ENCODE data around the gene RAB3IL1. TPM values are rescaled to one million over a fixed set of nuclear protein-coding genes. Genes with fewer than 3 reads are reported as not detected.
A peak's percentile ranks its signal among the peaks of the same experiment; 100 is the strongest.

RAB3IL1 gene
- total RNA-seq, 3 donors from 2014 or later: 11.7 to 27.9 (median 22.6) TPM

- H3K4me1 ChIP-seq: peaks cover 11 to 16% of the 10 kb centered on the region in 2 donors
- no peak overlapping the region for H3K27ac ChIP-seq
- TF ChIP-seq POLR2AphosphoS5 (IDR thresholded peaks at IDR 0.05) (no peak), POLR2A (IDR thresholded peaks at IDR 0.05) (no peak), CTCF (IDR thresholded peaks at IDR 0.05) (no peak)
- H3K4me3 ChIP-seq: no peak overlapping the region
- no peaks in the 10 kb centered on the region for H3K9me3 ChIP-seq
- DNase-seq (ENCODE audit: low spot score in 2 of 2): no peak
- intact Hi-C loops (cut with DNase I; ENCODE audit: low total_unique reads): no loop called here
- no peaks in the 10 kb centered on the region for H3K27me3 ChIP-seq
- no peaks in the 10 kb centered on the region for H3K36me3 ChIP-seq
These were observed 8.9 kb upstream of the RAB3IL1 start for GRCh38 chr11:61926235-61926634.

DNA sequence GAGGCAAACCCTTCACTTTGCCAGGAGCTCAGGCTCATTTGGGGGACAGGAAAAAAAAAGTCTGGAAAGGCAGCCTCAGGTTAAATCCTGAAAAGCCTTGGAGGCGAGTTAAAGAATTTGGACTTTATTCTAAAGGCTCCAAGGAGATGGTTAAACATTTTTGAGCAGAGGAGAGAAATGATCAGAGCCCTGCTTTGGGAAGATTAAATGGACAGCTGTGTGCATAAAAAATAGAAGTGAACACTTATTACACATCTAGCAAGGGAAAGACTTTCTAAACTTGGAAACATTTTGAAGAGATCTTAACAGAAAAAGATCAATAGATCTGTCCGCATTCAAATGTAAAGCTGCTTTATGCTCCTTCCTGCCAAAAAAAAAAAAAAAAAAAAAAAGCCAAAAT is 8.4 kb upstream of the RAB3IL1 start:
- Histone ChIP-seq H3K27me3 (no peaks in the 10 kb centered on the region), H3K27ac (no peak overlapping the region), H3K4me1 (peaks cover 11 to 16% of the 10 kb centered on the region in 2 donors), H3K9me3 (no peaks in the 10 kb centered on the region), H3K36me3 (no peaks in the 10 kb centered on the region), H3K4me3 (no peak overlapping the region)
- intact Hi-C loops (cut with DNase I; ENCODE audit: low total_unique reads): no loop called here
- TF ChIP-seq CTCF (IDR thresholded peaks at IDR 0.05): no peak
- TF ChIP-seq POLR2AphosphoS5 (IDR thresholded peaks at IDR 0.05): no peak
- TF ChIP-seq POLR2A (IDR thresholded peaks at IDR 0.05): no peak
- DNase-seq (ENCODE audit: low spot score in 2 of 2): no peak

DNA sequence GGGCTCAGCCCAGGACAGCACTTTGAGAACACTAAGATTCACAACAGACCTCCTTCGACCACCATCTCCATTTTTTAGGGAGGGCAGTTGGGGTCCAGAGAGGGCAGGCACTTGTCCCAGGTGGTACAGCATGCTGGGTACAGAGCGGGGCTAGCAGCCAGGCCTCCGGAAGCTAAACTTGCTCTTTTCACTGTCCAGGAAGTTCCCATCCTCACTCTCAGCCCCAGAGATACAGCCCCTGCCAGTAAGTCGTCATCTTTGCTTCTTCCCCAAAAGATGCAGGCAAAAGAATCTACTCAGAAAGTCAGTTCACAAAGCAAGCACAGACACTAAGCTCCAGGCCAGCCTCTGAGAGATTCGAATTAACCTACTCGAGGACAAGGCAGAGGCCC is 6.7 kb upstream of the RAB3IL1 start:
- H3K27me3 ChIP-seq: no peaks in the 10 kb centered on the region
- intact Hi-C loops (cut with DNase I; ENCODE audit: low total_unique reads): no loop called here
- peak in 1 of 2 donors; percentile 16 for DNase-seq (ENCODE audit: low spot score in 2 of 2)
- no peak for TF ChIP-seq CTCF (IDR thresholded peaks at IDR 0.05)
- no peak for TF ChIP-seq POLR2A (IDR thresholded peaks at IDR 0.05)
- no peak for TF ChIP-seq POLR2AphosphoS5 (IDR thresholded peaks at IDR 0.05)
- H3K4me1 ChIP-seq: peaks cover 11 to 20% of the 10 kb centered on the region in 2 donors
- no peaks in the 10 kb centered on the region for H3K36me3 ChIP-seq
- no peaks in the 10 kb centered on the region for H3K9me3 ChIP-seq
- H3K27ac ChIP-seq: peak overlapping the region; percentile 86 to 98
- peak overlapping the region in 1 of 3 donors; percentile 25 for H3K4me3 ChIP-seq

GRCh38 chr11:61923166-61924063 is 6.0 kb upstream of the RAB3IL1 start:
- peak in 1 of 2 donors; percentile 77 for DNase-seq (ENCODE audit: low spot score in 2 of 2)
- TF ChIP-seq CTCF (IDR thresholded peaks at IDR 0.05) (no peak), POLR2AphosphoS5 (IDR thresholded peaks at IDR 0.05) (peak in 2 of 3 donors; percentile 33 to 42)
- H3K27me3 ChIP-seq: no peaks in the 10 kb centered on the region
- peak overlapping the region; percentile 86 to 98 for H3K27ac ChIP-seq
- no peaks in the 10 kb centered on the region for H3K36me3 ChIP-seq
- intact Hi-C loops (cut with DNase I; ENCODE audit: low total_unique reads): no loop called here
- H3K4me3 ChIP-seq: peak overlapping the region in 1 of 3 donors; percentile 25
- no peaks in the 10 kb centered on the region for H3K9me3 ChIP-seq
- H3K4me1 ChIP-seq: peaks cover 11 to 20% of the 10 kb centered on the region in 2 donors

DNA sequence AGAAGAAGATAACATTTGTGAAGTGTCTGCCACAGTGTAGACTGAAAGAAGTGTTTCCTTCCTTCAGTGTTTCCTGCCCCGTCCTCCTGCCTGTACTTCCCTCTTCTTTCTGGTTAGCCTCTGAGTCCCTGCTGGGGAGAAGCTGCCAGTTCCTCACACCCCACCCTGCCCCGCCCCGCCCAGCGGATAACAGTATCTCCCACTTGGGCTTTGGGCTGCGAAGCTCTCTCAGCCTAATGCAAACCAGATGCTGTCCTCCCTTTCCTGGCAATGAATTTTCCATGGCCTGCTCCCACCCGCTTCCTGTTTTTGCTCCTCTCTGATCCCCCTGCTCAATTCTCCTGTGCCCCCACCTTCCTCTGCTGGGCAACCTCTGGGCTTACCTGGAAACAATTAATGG is 5.2 kb upstream of the RAB3IL1 start:
- H3K27ac ChIP-seq: peak overlapping the region; percentile 86 to 98
- intact Hi-C loops (cut with DNase I; ENCODE audit: low total_unique reads): no loop called here
- H3K27me3 ChIP-seq: no peaks in the 10 kb centered on the region
- no peaks in the 10 kb centered on the region for H3K36me3 ChIP-seq
- H3K4me3 ChIP-seq: no peak overlapping the region
- peak in 2 of 3 donors; percentile 65 to 80 for TF ChIP-seq POLR2AphosphoS5 (IDR thresholded peaks at IDR 0.05)
- no peak for TF ChIP-seq CTCF (IDR thresholded peaks at IDR 0.05)
- no peaks in the 10 kb centered on the region for H3K9me3 ChIP-seq
- peak in 1 of 2 donors; percentile 59 for DNase-seq (ENCODE audit: low spot score in 2 of 2)
- H3K4me1 ChIP-seq: peaks cover 11 to 25% of the 10 kb centered on the region in 2 donors

Measured in breast epithelium (tissue), 4 donors.